HepG2 (cell line): Measurements from ENCODE around the gene PRDM10. TPM values are rescaled to one million over a fixed set of nuclear protein-coding genes. Genes with fewer than 3 reads are reported as not detected.

ENCODE experiments used
- AKAP8 ChIP-seq: sonication (generic); formaldehyde crosslinking; IDR thresholded peaks from 2 replicates; pipeline ENCODE4 v1.5.1; 2020; ENCODE audit warnings: mild to moderate bottlenecking, missing genetic modification reagents
- ARNTL ChIP-seq: sonication (generic); formaldehyde crosslinking; IDR thresholded peaks from 2 replicates; pipeline ENCODE4 v1.4.0; 2020; ENCODE audit warnings: mild to moderate bottlenecking, missing genetic modification reagents
- ATM ChIP-seq: fragments of 450-650 bp; IDR thresholded peaks from 2 replicates; pipeline ENCODE4 v1.7.1; 2017; ENCODE audit warnings: mild to moderate bottlenecking, borderline replicate concordance
- ERF ChIP-seq: IDR thresholded peaks from 2 replicates; pipeline ENCODE4 v1.6.1; 2018; ENCODE audit warnings: missing biosample characterization, missing genetic modification reagents
- FOSL2 ChIP-seq: sonication (generic); formaldehyde crosslinking; IDR thresholded peaks from 2 replicates; pipeline ENCODE4 v1.4.0; 2020; ENCODE audit warnings: missing genetic modification reagents
- IRF9 ChIP-seq: sonication (generic); formaldehyde crosslinking; IDR thresholded peaks from 2 replicates; pipeline ENCODE4 v1.8.0; 2022; ENCODE audit warnings: missing genetic modification reagents, mild to moderate bottlenecking, borderline replicate concordance
- NFYC ChIP-seq: IDR thresholded peaks from 2 replicates; pipeline ENCODE4 v1.6.1; 2016; ENCODE audit warnings: missing genetic modification reagents, missing compliant biosample characterization
- NR2C2 ChIP-seq: sonication (generic); formaldehyde crosslinking; IDR thresholded peaks from 2 replicates; pipeline ENCODE4 v1.4.0; 2020; ENCODE audit warnings: missing genetic modification reagents, mild to moderate bottlenecking, moderate library complexity, borderline replicate concordance
- RBM39 ChIP-seq: fragments of 200-400 bp; formaldehyde crosslinking; IDR thresholded peaks from one replicate; pipeline ENCODE4 v1.6.1; 2018; ENCODE audit warnings: antibody characterized with exemption, mild to moderate bottlenecking, low read depth, low read length; ENCODE audit not compliant: poor library complexity, severe bottlenecking
- RXRA ChIP-seq: sonication (generic); formaldehyde crosslinking; IDR thresholded peaks from 2 replicates; pipeline ENCODE4 v1.5.1; 2020; ENCODE audit warnings: missing genetic modification reagents
- ZNF124 ChIP-seq: sonication (generic); formaldehyde crosslinking; IDR thresholded peaks from 2 replicates; pipeline ENCODE4 v1.4.0; 2020; ENCODE audit warnings: missing genetic modification reagents
- ZNF468 ChIP-seq: sonication (generic); formaldehyde crosslinking; IDR thresholded peaks from 2 replicates; pipeline ENCODE4 v1.8.0; 2022; ENCODE audit warnings: mild to moderate bottlenecking, moderate library complexity, missing genetic modification reagents
- ZNF513 ChIP-seq: sonication (generic); formaldehyde crosslinking; conservative IDR thresholded peaks from 2 replicates; pipeline ENCODE4 v1.5.0; 2020; ENCODE audit warnings: missing genetic modification reagents
- ZNF547 ChIP-seq: sonication (generic); formaldehyde crosslinking; IDR thresholded peaks from 2 replicates; pipeline ENCODE4 v1.5.1; 2020; ENCODE audit warnings: mild to moderate bottlenecking, missing genetic modification reagents
- ZNF552 ChIP-seq: sonication (generic); formaldehyde crosslinking; IDR thresholded peaks from 2 replicates; pipeline ENCODE4 v1.9.0; 2022; ENCODE audit warnings: missing genetic modification reagents, mild to moderate bottlenecking, borderline replicate concordance
- ZNF616 ChIP-seq: sonication (generic); formaldehyde crosslinking; IDR thresholded peaks from 2 replicates; pipeline ENCODE4 v1.5.0; 2020; ENCODE audit warnings: low read depth, mild to moderate bottlenecking, missing genetic modification reagents
- ZNF747 ChIP-seq: sonication (generic); formaldehyde crosslinking; IDR thresholded peaks from 2 replicates; pipeline ENCODE4 v1.8.1; 2023; ENCODE audit warnings: missing genetic modification reagents, mild to moderate bottlenecking, borderline replicate concordance
- polyA plus RNA-seq, 8 experiments: library from polyadenylated mRNA; depleted of rRNA in 3 of 8; stranded (reverse) in 7 of 8; unstranded in 1 of 8; fragments of >200 nt; fragmentation: Illumina TruSeq in 4 of 8; extraction: Trizol in 4 of 8; gene quantifications; 2 replicates each; pipeline versions ENCODE4 v1.2.1 to v1.2.3, GENCODE V29; 2011 to 2016; ENCODE audit warnings: low read depth in 4 of 8, missing spikeins in 1 of 8, mixed read lengths in 1 of 8; ENCODE audit not compliant: insufficient read depth in 1 of 8
- total RNA-seq, 5 experiments: library from RNA; depleted of rRNA; stranded (reverse); fragments of >200 nt; fragmentation: Illumina TruSeq; extraction: Trizol; gene quantifications; 2 replicates each; pipeline ENCODE4 v1.2.3, GENCODE V29; 2016; ENCODE audit warnings: low read depth in 1 of 5

Gene PRDM10
- total and polyA plus RNA-seq, 2 of the 13 experiments (the other 11 are each of a cell fraction or from before 2014, with no cell fraction given), result 5.7 to 5.8 TPM

GRCh38 chr11:130037058-130037457 is 34.4 kb upstream of the PRDM10 start (continued):
- TF ChIP-seq FOSL2 (peak; percentile 60), ZNF747 (CRISPR knock-in tag) (no peak), ARNTL (no peak), ZNF552 (CRISPR knock-in tag) (no peak), NR2C2 (CRISPR knock-in tag) (no peak), NFYC (no peak), ZNF547 (CRISPR knock-in tag) (no peak), RBM39 (no peak), AKAP8 (CRISPR knock-in tag) (no peak), RXRA (CRISPR knock-in tag) (peak; percentile 24; the same call in 1 of the 2 replicates), ZNF124 (CRISPR knock-in tag) (no peak), ERF (CRISPR knock-in tag) (no peak), ZNF468 (CRISPR knock-in tag) (no peak), ATM (no peak), ZNF616 (CRISPR knock-in tag) (no peak), ZNF513 (CRISPR knock-in tag) (no peak), IRF9 (CRISPR knock-in tag) (no peak)
